Measurements from ENCODE around the gene ARF1. TPM values are rescaled to one million over a fixed set of nuclear protein-coding genes. Genes with fewer than 3 reads are reported as not detected.
A peak's percentile ranks its signal among the peaks of the same experiment; 100 is the strongest.

Gene ARF1
- total and polyA plus RNA-seq, 2 donors (not counting 1 experiment from before 2014, with no cell fraction given), result 193 to 389 TPM

GRCh38 chr1:228091084-228091483 is 8.6 kb downstream of the ARF1 start:
- Histone ChIP-seq H3K27ac (ENCODE audit: low read length in 2 of 2) (peak overlapping the region in 1 of 2 donors; percentile 22), H3K27me3 (replicated peaks in 1 of 4; ENCODE audit: control extremely low read depth in 1 of 4, control insufficient read depth in 3 of 4, insufficient read depth in 4 of 4, low read length in 3 of 4) (no peaks in the 10 kb centered on the region), H3K4me1 (ENCODE audit: control insufficient read depth in 2 of 2, insufficient read depth in 2 of 2, low read length in 2 of 2) (peaks cover 55 to 60% of the 10 kb centered on the region in 2 donors), H3K9ac (ENCODE audit: low read length) (no peak overlapping the region), H3K4me2 (replicated peaks; ENCODE audit: low read depth, low read length, poor library complexity, severe bottlenecking) (peak overlapping the region; percentile 49), H3K36me3 (replicated peaks in 1 of 2; ENCODE audit: control extremely low read depth in 1 of 2, control insufficient read depth in 1 of 2, extremely low read depth in 1 of 2, insufficient read depth in 2 of 2, low read length in 1 of 2) (peaks cover 2 to 33% of the 10 kb centered on the region in 2 experiments), H3K79me2 (ENCODE audit: control insufficient read depth, insufficient read depth, low read length) (peaks cover 100% of the 10 kb centered on the region), H2AFZ (ENCODE audit: insufficient read depth, low read depth, low read length, poor library complexity, severe bottlenecking) (no peak overlapping the region), H4K20me1 (ENCODE audit: control insufficient read depth, insufficient read depth, low read length, poor library complexity, severe bottlenecking) (peaks cover 98% of the 10 kb centered on the region), H3K9me3 (ENCODE audit: control extremely low read depth in 1 of 3, control insufficient read depth in 2 of 3, insufficient read depth in 1 of 3, low read length in 2 of 3) (peaks cover 0 to 25% (median 8%) of the 10 kb centered on the region in 3 donors), H3K4me3 (ENCODE audit: control extremely low read depth in 1 of 5, extremely low read depth in 1 of 5, insufficient read depth in 1 of 5, low read depth in 2 of 5, low read length in 4 of 5) (no peak overlapping the region)
- intact Hi-C loops (cut with micrococcal nuclease), result no loop called here
- Mint-ChIP-seq H3K4me1 (peaks cover 73% of the 10 kb centered on the region), H3K27me3 (no peaks in the 10 kb centered on the region), H3K9me3 (ENCODE audit: insufficient read depth) (peaks cover 4% of the 10 kb centered on the region), H3K27ac (no peak overlapping the region), H3K4me3 (peak overlapping the region; percentile 39)
- TF ChIP-seq EZH2 (IDR thresholded peaks at IDR 0.05; ENCODE audit: borderline replicate concordance, insufficient read depth, low read depth, low read length, poor library complexity, severe bottlenecking), result no peak
- no peak for TF ChIP-seq CTCF (IDR thresholded peaks at IDR 0.05)
- POLR2A ChIA-PET, result no interaction called here
- 83% methylated on average over 4 of the region's 4 CpGs for WGBS (ENCODE audit: insufficient coverage)
- ATAC-seq (ENCODE audit: low read depth), result no peak
- CTCF ChIA-PET, result interaction anchor here (1.3 kb wide), 1 partner anchor 9 kb away, joined by 3 read pairs; no protein-coding TSS in a partner anchor
- DNase-seq, result no peak

DNA sequence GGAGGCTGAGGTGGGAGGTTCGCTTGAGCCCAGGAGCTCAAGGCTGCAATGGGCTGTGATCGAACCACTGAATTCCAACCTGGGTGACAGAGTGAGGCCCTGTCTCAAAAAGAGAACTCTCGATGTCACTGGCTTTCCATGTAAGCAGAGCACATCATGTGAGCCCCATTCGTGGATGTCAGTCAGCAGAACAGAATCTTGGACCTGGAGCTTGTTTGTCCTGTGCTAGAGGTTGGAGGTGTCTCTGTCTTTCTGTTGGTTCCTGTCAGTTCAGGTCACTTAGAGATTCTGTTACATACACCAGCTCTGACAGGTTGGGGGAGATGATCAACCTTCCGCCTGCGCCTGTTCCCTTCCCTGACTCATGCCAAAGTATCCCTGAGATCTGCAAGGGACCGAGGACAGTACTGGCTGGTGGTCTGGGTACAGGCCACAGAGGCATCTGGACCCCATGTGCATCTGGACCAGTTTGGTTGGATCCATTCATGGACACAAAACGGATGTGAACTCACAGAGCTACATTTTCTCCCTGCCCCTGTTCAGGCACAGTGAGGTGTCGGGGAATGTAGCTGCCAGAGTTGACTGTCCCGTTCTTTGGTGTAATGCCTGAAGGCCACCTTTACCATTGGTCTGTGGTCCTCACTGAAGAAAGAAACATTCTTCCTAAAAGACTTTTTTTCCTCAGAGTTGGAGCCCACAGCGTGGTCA is 10.0 kb downstream of the ARF1 start:
- intact Hi-C loops (cut with micrococcal nuclease), result no loop called here
- H3K4me3 ChIP-seq (ENCODE audit: control extremely low read depth in 1 of 5, extremely low read depth in 1 of 5, insufficient read depth in 1 of 5, low read depth in 2 of 5, low read length in 4 of 5), result no peak overlapping the region
- peaks cover 3 to 47% of the 10 kb centered on the region in 2 experiments for H3K36me3 ChIP-seq (replicated peaks in 1 of 2; ENCODE audit: control extremely low read depth in 1 of 2, control insufficient read depth in 1 of 2, extremely low read depth in 1 of 2, insufficient read depth in 2 of 2, low read length in 1 of 2)
- ATAC-seq (ENCODE audit: low read depth) (no peak), DNase-seq (no peak)
- no peak overlapping the region for H3K9ac ChIP-seq (ENCODE audit: low read length)
- no peaks in the 10 kb centered on the region for H3K27me3 ChIP-seq (replicated peaks in 1 of 4; ENCODE audit: control extremely low read depth in 1 of 4, control insufficient read depth in 3 of 4, insufficient read depth in 4 of 4, low read length in 3 of 4)
- peaks cover 98% of the 10 kb centered on the region for H4K20me1 ChIP-seq (ENCODE audit: control insufficient read depth, insufficient read depth, low read length, poor library complexity, severe bottlenecking)
- POLR2A ChIA-PET, result no interaction called here
- H3K4me2 ChIP-seq (replicated peaks; ENCODE audit: low read depth, low read length, poor library complexity, severe bottlenecking), result no peak overlapping the region
- TF ChIP-seq EZH2 (IDR thresholded peaks at IDR 0.05; ENCODE audit: borderline replicate concordance, insufficient read depth, low read depth, low read length, poor library complexity, severe bottlenecking) (no peak), CTCF (IDR thresholded peaks at IDR 0.05) (no peak)
- H3K9me3 ChIP-seq (ENCODE audit: control extremely low read depth in 1 of 3, control insufficient read depth in 2 of 3, insufficient read depth in 1 of 3, low read length in 2 of 3), result peaks cover 0 to 30% (median 8%) of the 10 kb centered on the region in 3 donors
- H3K4me3 Mint-ChIP-seq, result no peak overlapping the region
- H3K9me3 Mint-ChIP-seq (ENCODE audit: insufficient read depth), result peaks cover 4% of the 10 kb centered on the region
- 95% methylated on average over 11 of the region's 11 CpGs for WGBS (ENCODE audit: insufficient coverage)
- CTCF ChIA-PET, result interaction anchor here (0.9 to 1.2 kb wide), 2 partner anchors 8 to 93 kb away, joined by 3 read pairs; no protein-coding TSS in a partner anchor
- H3K4me1 Mint-ChIP-seq, result peaks cover 61% of the 10 kb centered on the region
- H3K4me1 ChIP-seq (ENCODE audit: control insufficient read depth in 2 of 2, insufficient read depth in 2 of 2, low read length in 2 of 2), result peaks cover 43 to 46% of the 10 kb centered on the region in 2 donors
- no peaks in the 10 kb centered on the region for H3K27me3 Mint-ChIP-seq
- no peak overlapping the region for H2AFZ ChIP-seq (ENCODE audit: insufficient read depth, low read depth, low read length, poor library complexity, severe bottlenecking)
- no peak overlapping the region for H3K27ac Mint-ChIP-seq
- no peak overlapping the region for H3K27ac ChIP-seq (ENCODE audit: low read length in 2 of 2)
- peaks cover 98% of the 10 kb centered on the region for H3K79me2 ChIP-seq (ENCODE audit: control insufficient read depth, insufficient read depth, low read length)

All from B cell (primary cell).